Measurements from ENCODE around the gene RFT1. TPM values are rescaled to one million over a fixed set of nuclear protein-coding genes. Genes with fewer than 3 reads are reported as not detected.
A peak's percentile ranks its signal among the peaks of the same experiment; 100 is the strongest.

Gene RFT1
- total and polyA plus RNA-seq, 2 of the 13 experiments (the other 11 are each of a cell fraction or from before 2014, with no cell fraction given), result 23.2 to 37.0 TPM

DNA sequence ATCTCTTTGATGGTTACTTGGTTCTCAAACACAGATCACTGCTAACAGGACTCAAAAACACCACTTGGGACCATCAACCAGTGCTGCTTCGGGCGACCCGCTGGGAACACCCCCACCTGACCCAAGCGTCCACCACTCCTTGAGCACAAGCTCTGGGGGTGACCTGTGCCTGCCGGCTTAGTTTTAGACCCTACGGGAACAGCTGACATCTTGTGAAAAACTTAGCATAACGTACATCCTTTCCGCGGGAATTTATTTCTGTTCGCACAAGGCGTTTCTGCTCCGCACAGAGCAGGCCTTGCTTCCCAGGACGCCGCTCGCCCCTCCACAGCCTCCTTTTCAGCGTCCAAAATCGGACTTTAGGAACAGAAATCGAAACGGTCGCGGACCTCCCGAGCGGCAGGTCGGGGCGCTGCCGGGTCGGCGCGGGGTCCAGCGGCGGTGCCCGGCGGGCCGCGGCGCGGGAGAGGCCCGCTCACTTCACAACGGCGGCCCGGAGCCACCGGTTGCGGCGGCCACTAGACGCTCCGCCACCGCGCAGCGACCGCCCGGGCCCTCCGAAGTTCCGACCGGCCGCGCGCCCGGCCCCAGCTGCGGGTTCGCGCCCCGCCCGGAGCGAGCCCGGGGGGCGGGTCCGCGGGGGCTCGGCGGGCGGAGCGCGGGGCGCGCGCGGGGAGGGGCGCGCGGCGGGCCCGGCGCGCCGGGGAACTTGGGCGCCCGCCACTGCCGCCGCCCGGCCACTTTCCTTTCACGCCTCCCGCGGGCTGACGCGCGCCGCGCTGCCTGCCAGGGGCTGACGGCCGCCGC is 85.3 kb downstream of the RFT1 start (continued):
- TF ChIP-seq, protein P1, sequence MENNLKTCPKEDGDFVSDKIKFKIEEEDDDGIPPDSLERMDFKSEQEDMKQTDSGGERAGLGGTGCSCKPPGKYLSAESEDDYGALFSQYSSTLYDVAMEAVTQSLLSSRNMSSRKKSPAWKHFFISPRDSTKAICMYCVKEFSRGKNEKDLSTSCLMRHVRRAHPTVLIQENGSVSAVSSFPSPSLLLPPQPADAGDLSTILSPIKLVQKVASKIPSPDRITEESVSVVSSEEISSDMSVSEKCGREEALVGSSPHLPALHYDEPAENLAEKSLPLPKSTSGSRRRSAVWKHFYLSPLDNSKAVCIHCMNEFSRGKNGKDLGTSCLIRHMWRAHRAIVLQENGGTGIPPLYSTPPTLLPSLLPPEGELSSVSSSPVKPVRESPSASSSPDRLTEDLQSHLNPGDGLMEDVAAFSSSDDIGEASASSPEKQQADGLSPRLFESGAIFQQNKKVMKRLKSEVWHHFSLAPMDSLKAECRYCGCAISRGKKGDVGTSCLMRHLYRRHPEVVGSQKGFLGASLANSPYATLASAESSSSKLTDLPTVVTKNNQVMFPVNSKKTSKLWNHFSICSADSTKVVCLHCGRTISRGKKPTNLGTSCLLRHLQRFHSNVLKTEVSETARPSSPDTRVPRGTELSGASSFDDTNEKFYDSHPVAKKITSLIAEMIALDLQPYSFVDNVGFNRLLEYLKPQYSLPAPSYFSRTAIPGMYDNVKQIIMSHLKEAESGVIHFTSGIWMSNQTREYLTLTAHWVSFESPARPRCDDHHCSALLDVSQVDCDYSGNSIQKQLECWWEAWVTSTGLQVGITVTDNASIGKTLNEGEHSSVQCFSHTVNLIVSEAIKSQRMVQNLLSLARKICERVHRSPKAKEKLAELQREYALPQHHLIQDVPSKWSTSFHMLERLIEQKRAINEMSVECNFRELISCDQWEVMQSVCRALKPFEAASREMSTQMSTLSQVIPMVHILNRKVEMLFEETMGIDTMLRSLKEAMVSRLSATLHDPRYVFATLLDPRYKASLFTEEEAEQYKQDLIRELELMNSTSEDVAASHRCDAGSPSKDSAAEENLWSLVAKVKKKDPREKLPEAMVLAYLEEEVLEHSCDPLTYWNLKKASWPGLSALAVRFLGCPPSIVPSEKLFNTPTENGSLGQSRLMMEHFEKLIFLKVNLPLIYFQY (CRISPR knock-in tag; IDR thresholded peaks at IDR 0.05; ENCODE audit: borderline replicate concordance), result peak; percentile 15; the same call in 1 of the 2 replicates
- TF ChIP-seq SOX6 (IDR thresholded peaks at IDR 0.05), result no peak
- 0 out of 2 replicates have a peak, but pooled peaks have one; percentile 31 for TF ChIP-seq SOX6 (CRISPR knock-in tag; IDR thresholded peaks at IDR 0.05)

DNA sequence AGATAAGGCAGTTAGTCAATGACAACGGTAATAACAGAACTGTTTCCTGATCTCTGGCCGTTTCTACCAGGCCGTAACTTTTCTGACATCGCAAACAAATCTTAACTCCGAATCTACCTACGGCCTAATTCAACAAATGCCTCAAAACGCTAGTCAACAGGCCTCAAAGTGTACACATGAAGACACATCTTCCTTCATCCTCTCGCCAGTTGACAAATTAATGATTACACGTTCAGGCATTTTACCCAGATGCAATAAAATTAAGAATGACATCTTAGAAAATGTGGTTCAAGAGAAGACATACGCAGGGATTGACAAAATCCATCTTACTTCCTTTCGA is 85.9 kb downstream of the RFT1 start:
- H3K9me3 ChIP-seq (ENCODE audit: low read length), result no peaks in the 10 kb centered on the region
- H3K27me3 ChIP-seq (ENCODE audit: control insufficient read depth in 1 of 2, insufficient read depth in 2 of 2, low read length in 2 of 2), result no peaks in the 10 kb centered on the region; a peak in 1 of 5 replicates
- no peaks in the 10 kb centered on the region for H3K36me3 ChIP-seq (replicated peaks in 1 of 2; ENCODE audit: control insufficient read depth in 1 of 2, insufficient read depth in 2 of 2, low read length in 2 of 2)
- peaks cover 44% of the 10 kb centered on the region for H3K79me2 ChIP-seq (ENCODE audit: insufficient read depth, low read length)
- ATAC-seq (no peak), DNase-seq (ENCODE audit: low spot score) (no peak), FAIRE-seq (peak; percentile 77)
- H4K20me1 ChIP-seq (ENCODE audit: insufficient read depth, low read length), result peaks cover 15% of the 10 kb centered on the region
- ChIA-PET POLR2A (no interaction called here), CTCF (ENCODE audit: low intra/inter-chr PET ratio, low total read pairs) (no interaction called here)
- peak overlapping the region; percentile 76 for H3K9ac ChIP-seq (ENCODE audit: insufficient read depth, low read depth, low read length)
- intact Hi-C loops (cut with micrococcal nuclease; ENCODE audit: unreplicated experiment) (loop anchor here (5.0 kb wide), 1 partner anchor 42 kb away; no protein-coding TSS in a partner anchor), in situ Hi-C loops (cut with HindIII; ENCODE audit: extremely low pct_ligation_motif_present, low pct_unique_long_range_greater_than_20kb) (no loop called here)
- TSS peak; percentile 59 for BruUV-seq (replicated peaks)
- peak overlapping the region; percentile 75 to 91 (median 90) for H3K4me3 ChIP-seq (replicated peaks in 1 of 3; ENCODE audit: insufficient read depth in 1 of 3, low read depth in 2 of 3, low read length in 3 of 3)
- peak overlapping the region; percentile 62 for H3K27ac ChIP-seq (ENCODE audit: extremely low read length, insufficient read depth, low read length)
- peak overlapping the region; percentile 51 for H2AFZ ChIP-seq (ENCODE audit: low read length)
- 2% methylated on average over 11 of the region's 11 CpGs for WGBS (ENCODE audit: low lambda C conversion rate)
- peaks cover 56% of the 10 kb centered on the region for H3K4me1 ChIP-seq (ENCODE audit: insufficient read depth, low read length)
- peak overlapping the region; percentile 90 for H3K4me2 ChIP-seq (ENCODE audit: low read depth, low read length)
- TF ChIP-seq CAMTA2 (CRISPR knock-in tag; IDR thresholded peaks at IDR 0.05; ENCODE audit: borderline replicate concordance), result 0 out of 2 replicates have a peak, but pooled peaks have one; percentile 23
- 0 out of 2 replicates have a peak, but pooled peaks have one; percentile 23 for TF ChIP-seq ZSCAN29 (CRISPR knock-in tag; conservative IDR thresholded peaks at IDR 0.05)
- TF ChIP-seq RCOR2 (CRISPR knock-in tag; IDR thresholded peaks at IDR 0.05), result no peak
- TF ChIP-seq ZNF878 (CRISPR knock-in tag; IDR thresholded peaks at IDR 0.05), result no peak
- TF ChIP-seq ZNF543 (CRISPR knock-in tag; IDR thresholded peaks at IDR 0.05), result no peak
- TF ChIP-seq MEIS1 (CRISPR knock-in tag; IDR thresholded peaks at IDR 0.05; ENCODE audit: borderline replicate concordance), result no peak
- TF ChIP-seq, protein P2, sequence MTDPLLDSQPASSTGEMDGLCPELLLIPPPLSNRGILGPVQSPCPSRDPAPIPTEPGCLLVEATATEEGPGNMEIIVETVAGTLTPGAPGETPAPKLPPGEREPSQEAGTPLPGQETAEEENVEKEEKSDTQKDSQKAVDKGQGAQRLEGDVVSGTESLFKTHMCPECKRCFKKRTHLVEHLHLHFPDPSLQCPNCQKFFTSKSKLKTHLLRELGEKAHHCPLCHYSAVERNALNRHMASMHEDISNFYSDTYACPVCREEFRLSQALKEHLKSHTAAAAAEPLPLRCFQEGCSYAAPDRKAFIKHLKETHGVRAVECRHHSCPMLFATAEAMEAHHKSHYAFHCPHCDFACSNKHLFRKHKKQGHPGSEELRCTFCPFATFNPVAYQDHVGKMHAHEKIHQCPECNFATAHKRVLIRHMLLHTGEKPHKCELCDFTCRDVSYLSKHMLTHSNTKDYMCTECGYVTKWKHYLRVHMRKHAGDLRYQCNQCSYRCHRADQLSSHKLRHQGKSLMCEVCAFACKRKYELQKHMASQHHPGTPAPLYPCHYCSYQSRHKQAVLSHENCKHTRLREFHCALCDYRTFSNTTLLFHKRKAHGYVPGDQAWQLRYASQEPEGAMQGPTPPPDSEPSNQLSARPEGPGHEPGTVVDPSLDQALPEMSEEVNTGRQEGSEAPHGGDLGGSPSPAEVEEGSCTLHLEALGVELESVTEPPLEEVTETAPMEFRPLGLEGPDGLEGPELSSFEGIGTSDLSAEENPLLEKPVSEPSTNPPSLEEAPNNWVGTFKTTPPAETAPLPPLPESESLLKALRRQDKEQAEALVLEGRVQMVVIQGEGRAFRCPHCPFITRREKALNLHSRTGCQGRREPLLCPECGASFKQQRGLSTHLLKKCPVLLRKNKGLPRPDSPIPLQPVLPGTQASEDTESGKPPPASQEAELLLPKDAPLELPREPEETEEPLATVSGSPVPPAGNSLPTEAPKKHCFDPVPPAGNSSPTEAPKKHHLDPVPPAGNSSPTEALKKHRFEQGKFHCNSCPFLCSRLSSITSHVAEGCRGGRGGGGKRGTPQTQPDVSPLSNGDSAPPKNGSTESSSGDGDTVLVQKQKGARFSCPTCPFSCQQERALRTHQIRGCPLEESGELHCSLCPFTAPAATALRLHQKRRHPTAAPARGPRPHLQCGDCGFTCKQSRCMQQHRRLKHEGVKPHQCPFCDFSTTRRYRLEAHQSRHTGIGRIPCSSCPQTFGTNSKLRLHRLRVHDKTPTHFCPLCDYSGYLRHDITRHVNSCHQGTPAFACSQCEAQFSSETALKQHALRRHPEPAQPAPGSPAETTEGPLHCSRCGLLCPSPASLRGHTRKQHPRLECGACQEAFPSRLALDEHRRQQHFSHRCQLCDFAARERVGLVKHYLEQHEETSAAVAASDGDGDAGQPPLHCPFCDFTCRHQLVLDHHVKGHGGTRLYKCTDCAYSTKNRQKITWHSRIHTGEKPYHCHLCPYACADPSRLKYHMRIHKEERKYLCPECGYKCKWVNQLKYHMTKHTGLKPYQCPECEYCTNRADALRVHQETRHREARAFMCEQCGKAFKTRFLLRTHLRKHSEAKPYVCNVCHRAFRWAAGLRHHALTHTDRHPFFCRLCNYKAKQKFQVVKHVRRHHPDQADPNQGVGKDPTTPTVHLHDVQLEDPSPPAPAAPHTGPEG (CRISPR knock-in tag; IDR thresholded peaks at IDR 0.05), result no peak
- no peak for TF ChIP-seq FOXA1 (IDR thresholded peaks at IDR 0.05)
- peak; percentile 29; the same call in 1 of the 2 replicates for TF ChIP-seq FOXA1 (CRISPR knock-in tag; IDR thresholded peaks at IDR 0.05)
- TF ChIP-seq CHCHD3 (CRISPR knock-in tag; IDR thresholded peaks at IDR 0.05), result no peak
